GM12878 (cell line): ENCODE results near the gene FAR1. TPM values are rescaled to one million over a fixed set of nuclear protein-coding genes. Genes with fewer than 3 reads are reported as not detected.

Source experiments
- ATAC-seq: fragments of 200-7000 bp; cut with Tn5 transposase; 3 replicates; pipeline ENCODE4 v1.9.1; 2020; ENCODE audit warnings: mild to moderate bottlenecking, moderate library complexity
- BruUV-seq: library from RNA; stranded (reverse); fragments of 400-500 nt; replicated peaks from 2 replicates; lab custom pipeline; 2021; lab: Mats Ljungman, UMichigan
- CTCF ChIA-PET: fragments of 300-600 bp; sonication (Branson Sonifier 250); formaldehyde crosslinking; extraction: SDS; loops from one replicate; lab custom pipeline; 2021; ENCODE audit warnings: inconsistent platforms; lab: Yijun Ruan, JAX
- POLR2A ChIA-PET: fragments of 350-600 bp; formaldehyde crosslinking; extraction: SDS; loops from one replicate; lab custom pipeline; 2021; ENCODE audit warnings: inconsistent platforms; lab: Charles Lee
- RAD21 ChIA-PET: fragments of 300-600 bp; sonication (Branson Sonifier 250); formaldehyde crosslinking; loops from one replicate; lab custom pipeline; 2023; ENCODE audit warnings: antibody characterized with exemption; ENCODE audit not compliant: unreplicated experiment; lab: Charles Lee
- SMC1A ChIA-PET: fragments of 300-600 bp; sonication (Branson Sonifier 250); formaldehyde crosslinking; loops from one replicate; lab custom pipeline; 2023; ENCODE audit not compliant: unreplicated experiment, uncharacterized antibody; lab: Charles Lee
- DNase-seq: peaks from one replicate; pipeline ENCODE4 v3.0.0-alpha.2; 2011; ENCODE audit warnings: low read depth, low spot score
- FAIRE-seq: peaks from 3 replicates; lab custom pipeline; 2011; peaks lifted over from hg19 to GRCh38; lab: Jason Lieb, UNC
- H2AFZ ChIP-seq: 2 replicates; pipeline ENCODE4 v1.6.0; 2011; ENCODE audit warnings: low read depth, low read length, control low read depth; ENCODE audit not compliant: control insufficient read depth
- H3K27ac ChIP-seq: 2 replicates; pipeline ENCODE4 v1.5.1; 2011; ENCODE audit warnings: control low read depth; ENCODE audit not compliant: control insufficient read depth, insufficient read depth
- H3K27me3 ChIP-seq, 2 experiments: replicated peaks in 1 of 2; 2 replicates each; pipeline versions ENCODE4 v1.6.0 to v1.6.1; 2011; ENCODE audit warnings: low read length in 1 of 2; ENCODE audit not compliant: control insufficient read depth in 2 of 2, insufficient read depth in 2 of 2
- H3K36me3 ChIP-seq, 2 experiments: 2 replicates each; pipeline ENCODE4 v1.5.1; 2011; ENCODE audit warnings: low read length in 1 of 2; ENCODE audit not compliant: control insufficient read depth in 2 of 2, insufficient read depth in 2 of 2
- H3K4me1 ChIP-seq: 2 replicates; pipeline ENCODE4 v1.6.1; 2011; ENCODE audit warnings: mild to moderate bottlenecking, low read length, moderate library complexity, mixed read lengths; ENCODE audit not compliant: control insufficient read depth, insufficient read depth
- H3K4me2 ChIP-seq: 2 replicates; pipeline ENCODE4 v1.6.0; 2011; ENCODE audit warnings: control low read depth; ENCODE audit not compliant: control insufficient read depth, insufficient read depth
- H3K4me3 ChIP-seq: fragments of 200-600 bp; sonication (generic); 2 replicates; pipeline ENCODE4 v1.5.1; 2016
- H3K79me2 ChIP-seq: 2 replicates; pipeline ENCODE4 v1.6.0; 2011; ENCODE audit warnings: low read length; ENCODE audit not compliant: control insufficient read depth, insufficient read depth
- H3K9ac ChIP-seq: 2 replicates; pipeline ENCODE4 v1.8.0; 2011; ENCODE audit warnings: low read length, control low read depth, mixed read lengths; ENCODE audit not compliant: control insufficient read depth, insufficient read depth
- H3K9me3 ChIP-seq: replicated peaks from 3 replicates; pipeline ENCODE4 v1.5.1; 2011; ENCODE audit warnings: mild to moderate bottlenecking, low read length; ENCODE audit not compliant: control insufficient read depth, insufficient read depth
- H4K20me1 ChIP-seq: 2 replicates; pipeline ENCODE4 v1.6.0; 2011; ENCODE audit not compliant: control insufficient read depth, insufficient read depth
- BCLAF1 ChIP-seq: fragments of 450-650 bp; IDR thresholded peaks from 2 replicates; pipeline ENCODE4 v1.6.1; 2017; ENCODE audit warnings: antibody characterized with exemption, mild to moderate bottlenecking, moderate library complexity
- CHD1 ChIP-seq: IDR thresholded peaks from 2 replicates; pipeline ENCODE4 v1.6.1; 2012; ENCODE audit warnings: low read depth, low read length, improper control_type of control experiment
- ESRRA ChIP-seq: IDR thresholded peaks from 2 replicates; pipeline ENCODE4 v1.6.1; 2012; ENCODE audit warnings: mild to moderate bottlenecking, low read length, improper control_type of control experiment
- HDAC6 ChIP-seq: fragments of 200-600 bp; sonication (generic); IDR thresholded peaks from one replicate; pipeline ENCODE4 v1.8.0; 2017; ENCODE audit warnings: antibody characterized with exemption; ENCODE audit not compliant: unreplicated experiment
- JUND ChIP-seq: IDR thresholded peaks from 2 replicates; pipeline ENCODE4 v1.6.1; 2012; ENCODE audit warnings: low read depth, mild to moderate bottlenecking, low read length, improper control_type of control experiment, moderate library complexity
- MYC ChIP-seq: IDR thresholded peaks from 2 replicates; pipeline ENCODE4 v1.6.1; 2011; ENCODE audit warnings: mild to moderate bottlenecking, low read length, moderate library complexity, inconsistent platforms; ENCODE audit not compliant: insufficient read depth, insufficient replicate concordance, insufficient read length, severe bottlenecking
- RB1 ChIP-seq: fragments of 450-650 bp; formaldehyde crosslinking; IDR thresholded peaks from 2 replicates; pipeline ENCODE4 v1.6.1; 2017; ENCODE audit warnings: mild to moderate bottlenecking, borderline replicate concordance
- SIN3A ChIP-seq: IDR thresholded peaks from 2 replicates; pipeline ENCODE4 v1.6.1; 2012; ENCODE audit warnings: low read depth, low read length, improper control_type of control experiment
- TCF7 ChIP-seq: IDR thresholded peaks from 2 replicates; pipeline ENCODE4 v1.6.1; 2014; ENCODE audit warnings: antibody characterized with exemption, borderline replicate concordance
- ZNF207 ChIP-seq: fragments of 450-650 bp; IDR thresholded peaks from 2 replicates; pipeline ENCODE4 v1.6.1; 2014; ENCODE audit warnings: antibody characterized with exemption, mild to moderate bottlenecking, borderline replicate concordance
- ZNF384 ChIP-seq: IDR thresholded peaks from 2 replicates; pipeline ENCODE4 v1.6.1; 2012; ENCODE audit warnings: low read depth, mild to moderate bottlenecking, low read length, improper control_type of control experiment, borderline replicate concordance
- ZNF622 ChIP-seq: fragments of 450-650 bp; IDR thresholded peaks from 2 replicates; pipeline ENCODE4 v1.6.1; 2017; ENCODE audit warnings: mild to moderate bottlenecking, inconsistent platforms
- in situ Hi-C: fragments of 300-500 bp; cut with MboI; formaldehyde crosslinking; loops from 9 replicates; pipeline ENCODE4 v1.14.3; 2018; ENCODE audit warnings: mixed read lengths
- intact Hi-C: fragments of 100-400 bp; cut with micrococcal nuclease; formaldehyde crosslinking; loops from one replicate; pipeline ENCODE4 v1.14.2; 2022; ENCODE audit not compliant: unreplicated experiment
- polyA plus RNA-seq, 11 experiments: library from polyadenylated mRNA; depleted of rRNA in 4 of 11; unstranded in 6 of 11; stranded (reverse) in 5 of 11; fragments of >200 nt; fragmentation: Nextera tagmentation in 4 of 11; fragmentation: Illumina TruSeq in 1 of 11; extraction: Ambion mirVana in 4 of 11; extraction: Trizol in 1 of 11; gene quantifications; 1 replicate in 1 of 11; 2 replicates in 10 of 11; pipeline versions ENCODE4 v1.2.1 to v1.2.3, GENCODE V29; 2011 to 2016; ENCODE audit warnings: inconsistent platforms in 2 of 11, missing spikeins in 2 of 11, low read depth in 1 of 11
- total RNA-seq, 4 experiments: library from RNA; depleted of rRNA in 3 of 4; stranded (reverse); fragments of >200 nt in 3 of 4; fragmentation: Illumina TruSeq in 1 of 4; extraction: Trizol in 1 of 4; gene quantifications; 2 replicates each; pipeline versions ENCODE4 v1.2.1 to v1.2.3, GENCODE V29; 2013 to 2021
- TF ChIP-seq, protein P1 (sequence below): IDR thresholded peaks from 2 replicates; pipeline ENCODE4 v1.6.1; 2012; ENCODE audit warnings: low read depth, low read length, improper control_type of control experiment
- TF ChIP-seq, protein P2 (sequence below): fragments of 150-350 bp; IDR thresholded peaks from 2 replicates; pipeline ENCODE4 v1.6.1; 2014; ENCODE audit warnings: mild to moderate bottlenecking, low read depth, low read length

Gene FAR1
- total and polyA plus RNA-seq, 10 of the 15 experiments (the other 5 are each of a cell fraction or from before 2014, with no cell fraction given), result 10.1 to 73.9 (median 30.8) TPM

DNA sequence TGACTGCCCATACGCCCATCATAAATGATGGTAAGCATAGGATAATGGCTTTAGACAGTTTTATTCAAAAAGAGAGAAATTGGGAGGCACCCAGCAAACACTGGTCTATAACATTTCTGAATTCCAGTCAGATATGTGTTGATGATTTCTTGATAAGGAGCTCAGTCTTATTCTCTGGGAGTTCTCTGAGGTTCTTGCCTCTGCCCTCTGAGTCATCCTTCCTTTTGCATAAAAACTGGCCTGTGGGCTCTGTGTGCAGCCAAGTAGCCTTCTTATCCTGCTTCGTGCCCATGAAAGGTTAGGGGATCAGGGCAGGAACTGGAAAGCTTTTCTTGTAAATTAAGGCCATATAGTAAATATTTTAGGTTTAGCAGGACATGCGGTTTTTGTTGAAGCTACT lies 48.9 kb downstream of the FAR1 start (continued):
- TF ChIP-seq, protein P1, sequence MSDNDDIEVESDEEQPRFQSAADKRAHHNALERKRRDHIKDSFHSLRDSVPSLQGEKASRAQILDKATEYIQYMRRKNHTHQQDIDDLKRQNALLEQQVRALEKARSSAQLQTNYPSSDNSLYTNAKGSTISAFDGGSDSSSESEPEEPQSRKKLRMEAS, result no peak

- Histone ChIP-seq H3K36me3 (peaks cover 2 to 12% of the 10 kb centered on the region in 2 experiments; a peak in 3 of 4 replicates), H3K79me2 (no peaks in the 10 kb centered on the region), H3K4me2 (no peak overlapping the region), H3K4me3 (no peak overlapping the region), H2AFZ (no peak overlapping the region), H3K9ac (no peak overlapping the region), H3K27ac (no peak overlapping the region), H3K9me3 (no peaks in the 10 kb centered on the region), H3K27me3 (no peaks in the 10 kb centered on the region), H3K4me1 (no peaks in the 10 kb centered on the region)
- ATAC-seq (no peak), DNase-seq (no peak)
- BruUV-seq, result no TSS peak
- CTCF ChIA-PET, result no interaction called here
- intact Hi-C loops, result no loop called here
- SMC1A ChIA-PET, result no interaction called here
- in situ Hi-C loops, result no loop called here
- TF ChIP-seq ZNF384 (no peak), SIN3A (no peak), TCF7 (no peak), BCLAF1 (no peak), RB1 (no peak), CHD1 (no peak), JUND (no peak), ESRRA (no peak), ZNF622 (no peak), HDAC6 (no peak), ZNF207 (no peak), MYC (no peak)
- TF ChIP-seq, protein P2, sequence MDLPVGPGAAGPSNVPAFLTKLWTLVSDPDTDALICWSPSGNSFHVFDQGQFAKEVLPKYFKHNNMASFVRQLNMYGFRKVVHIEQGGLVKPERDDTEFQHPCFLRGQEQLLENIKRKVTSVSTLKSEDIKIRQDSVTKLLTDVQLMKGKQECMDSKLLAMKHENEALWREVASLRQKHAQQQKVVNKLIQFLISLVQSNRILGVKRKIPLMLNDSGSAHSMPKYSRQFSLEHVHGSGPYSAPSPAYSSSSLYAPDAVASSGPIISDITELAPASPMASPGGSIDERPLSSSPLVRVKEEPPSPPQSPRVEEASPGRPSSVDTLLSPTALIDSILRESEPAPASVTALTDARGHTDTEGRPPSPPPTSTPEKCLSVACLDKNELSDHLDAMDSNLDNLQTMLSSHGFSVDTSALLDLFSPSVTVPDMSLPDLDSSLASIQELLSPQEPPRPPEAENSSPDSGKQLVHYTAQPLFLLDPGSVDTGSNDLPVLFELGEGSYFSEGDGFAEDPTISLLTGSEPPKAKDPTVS, result no peak
- TF ChIP-seq, all 136 proteins: peak for 0
- FAIRE-seq, result no peak
- no peaks in the 10 kb centered on the region for H4K20me1 ChIP-seq
- ChIA-PET POLR2A (no interaction called here), RAD21 (no interaction called here)
Measured at GRCh38 chr11:13718394-13718793, 49.9 kb downstream of the FAR1 start.
